Stimulated activated CD8-positive, alpha-beta memory T cell treated with anti-CD3 and anti-CD28 coated beads, Interleukin-15, amount 100 ng/mL, for 1 hour (primary cell): ENCODE measurements around the gene AKAP17A.
"Not testable (repeated sequence)": the region's sequence is repeated elsewhere in the genome, so short reads cannot be mapped to it uniquely, and the experiment has no call there.

Experiments
- DNase-seq: peaks from one replicate; pipeline ENCODE4 v3.0.0-alpha.2; 2020; ENCODE audit warnings: low read depth

Gene AKAP17A

DNA sequence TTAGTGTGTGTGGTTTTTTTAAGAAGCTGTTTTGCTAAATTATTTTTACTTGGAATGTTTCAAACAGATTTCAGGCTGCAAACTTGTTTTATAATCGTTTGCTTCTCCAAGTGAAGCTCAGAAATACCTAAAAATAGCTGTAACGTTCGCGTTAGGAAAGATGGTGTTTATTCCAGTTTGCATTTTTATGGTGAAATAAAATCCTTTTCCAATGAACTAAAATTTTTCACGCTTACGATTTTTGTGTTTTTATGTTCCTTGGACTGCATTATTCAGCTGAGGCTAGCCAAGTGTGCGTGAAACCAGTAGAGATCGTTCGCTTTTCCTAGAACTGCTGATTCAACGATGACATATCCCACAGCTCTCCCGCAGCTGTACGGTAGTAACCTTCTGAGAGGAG, 10.9 kb downstream of the AKAP17A start:
- DNase-seq, result no peak

DNA sequence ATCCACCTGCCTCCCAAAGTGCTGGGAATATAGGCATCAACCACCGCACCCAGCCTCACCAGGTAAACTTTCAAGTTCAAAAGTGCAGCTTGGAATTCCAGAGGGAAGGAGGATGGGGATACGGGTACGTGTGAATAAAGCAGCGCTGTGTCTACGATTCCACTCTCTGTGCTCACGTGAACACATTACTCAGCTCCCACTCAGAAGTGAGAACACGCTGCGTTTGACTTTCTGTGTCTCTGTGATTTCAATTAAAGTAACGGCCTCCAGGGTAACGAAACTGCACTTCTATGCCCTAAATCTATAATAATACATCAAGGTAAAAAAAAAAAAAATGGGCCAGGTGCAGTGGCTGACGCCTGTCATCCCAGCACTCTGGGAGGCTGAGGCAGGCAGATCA, 15.1 kb downstream of the AKAP17A start:
- DNase-seq, result no peak

DNA sequence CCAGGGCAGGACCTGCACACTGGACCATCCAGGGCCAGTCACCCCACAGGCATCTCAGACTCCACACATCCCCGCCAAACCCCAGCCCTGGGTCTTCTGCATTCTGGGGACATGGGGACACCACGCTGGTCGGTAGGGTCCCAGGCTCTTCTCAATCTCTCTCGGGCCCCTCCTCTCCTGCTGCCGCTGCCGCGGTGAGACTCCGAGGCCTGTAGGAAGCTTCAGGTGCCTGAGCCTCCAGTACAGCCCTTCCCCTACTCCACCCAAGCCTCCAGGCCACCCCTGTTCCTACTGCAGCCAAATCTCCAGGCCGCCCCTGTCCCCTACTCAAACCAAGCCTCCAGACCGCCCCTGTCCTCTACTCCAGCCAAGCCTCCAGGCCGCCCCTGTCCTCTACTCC, 17.9 kb downstream of the AKAP17A start:
- no peak for DNase-seq

DNA sequence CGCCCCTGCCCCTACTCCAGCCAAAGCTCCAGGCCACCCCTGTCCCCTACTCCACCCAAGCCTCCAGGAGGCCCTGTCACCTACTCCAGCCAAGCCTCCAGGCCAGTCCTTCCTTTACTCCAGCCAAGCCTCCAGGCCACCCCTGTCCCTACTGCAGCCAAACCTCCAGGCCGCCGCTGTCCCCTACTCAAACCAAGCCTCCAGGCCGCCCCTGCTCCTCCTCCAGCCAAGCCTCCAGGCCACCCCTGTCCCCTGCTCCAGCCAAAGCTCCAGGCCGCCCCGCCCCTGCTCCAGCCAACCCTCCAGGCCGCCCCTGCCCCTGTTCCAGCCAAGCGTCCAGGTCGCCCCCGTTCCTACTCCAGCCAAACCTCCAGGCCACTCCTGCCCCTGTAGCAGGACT, 18.4 kb downstream of the AKAP17A start:
- no peak for DNase-seq

DNA sequence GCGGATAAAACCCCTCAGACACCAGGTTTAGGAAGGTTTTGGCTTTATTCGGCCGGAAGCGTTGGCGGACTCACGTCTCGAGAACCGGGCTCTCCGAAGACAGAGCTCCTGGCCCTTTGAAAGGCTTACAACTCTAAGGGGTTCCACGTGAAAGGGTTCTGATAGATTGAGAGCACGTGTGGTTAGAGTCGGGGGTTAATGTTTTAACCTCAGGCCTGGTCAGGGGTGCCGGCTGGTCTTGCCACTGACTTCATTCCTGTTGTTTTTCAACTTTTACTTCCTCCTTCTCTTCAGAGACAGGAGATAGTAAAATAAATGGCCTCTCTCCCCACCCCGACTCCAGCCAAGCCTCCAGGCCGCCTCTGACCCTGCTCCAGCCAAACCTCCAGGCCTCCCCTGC, 18.8 kb downstream of the AKAP17A start:
- DNase-seq, result no peak

DNA sequence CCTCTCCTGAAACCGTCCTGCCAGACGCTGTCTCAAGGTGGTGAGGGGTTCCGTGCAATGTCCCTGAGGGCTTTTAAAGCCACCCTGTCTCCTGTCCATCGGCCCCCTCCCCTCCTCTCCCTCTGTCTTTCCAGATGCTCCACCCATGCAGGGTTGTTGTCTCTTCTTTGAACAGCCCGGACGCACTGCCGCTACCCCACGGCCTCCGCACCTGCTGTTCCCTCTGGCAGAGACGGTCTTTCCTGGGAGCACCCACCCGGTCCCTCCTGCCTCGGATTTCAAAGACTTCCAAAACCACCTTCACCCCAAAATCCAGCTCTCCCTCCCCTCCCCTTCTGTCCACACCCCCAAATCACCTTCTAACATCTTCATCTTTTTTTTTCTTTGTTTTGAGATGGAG, 19.3 kb downstream of the AKAP17A start:
- DNase-seq, result no peak

DNA sequence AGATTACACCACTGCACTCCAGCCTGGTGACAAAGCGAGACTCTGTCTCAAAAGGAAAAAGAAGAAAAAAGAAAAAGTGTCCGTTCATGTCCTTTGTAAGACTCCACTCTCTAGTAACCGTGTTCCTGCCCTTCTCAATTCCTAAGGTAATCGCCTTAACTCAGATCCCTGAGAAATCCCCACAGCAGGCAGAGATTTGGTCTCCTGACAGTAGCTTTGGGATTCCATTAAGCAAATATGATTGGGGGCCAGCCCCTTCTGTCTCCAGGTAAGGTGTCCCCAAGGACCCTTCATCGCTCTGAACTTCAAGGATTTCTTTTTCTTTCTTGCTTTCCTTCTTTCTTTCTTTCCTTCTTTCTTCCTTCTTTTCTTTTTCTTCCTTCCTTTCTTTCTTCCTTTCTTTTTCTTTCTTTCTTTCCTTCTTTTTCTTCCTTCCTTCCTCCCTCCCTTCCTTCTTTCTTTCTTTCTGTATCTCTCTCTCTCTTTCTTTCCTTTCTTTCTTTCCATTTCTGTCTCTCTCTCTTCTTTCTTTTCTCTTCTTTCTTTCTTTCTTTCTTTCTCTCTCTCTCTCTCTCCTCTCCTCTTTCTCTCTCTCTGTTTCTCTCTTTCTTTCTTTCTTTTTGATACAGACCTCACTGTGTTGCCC, 21.4 kb downstream of the AKAP17A start:
- no peak for DNase-seq

DNA sequence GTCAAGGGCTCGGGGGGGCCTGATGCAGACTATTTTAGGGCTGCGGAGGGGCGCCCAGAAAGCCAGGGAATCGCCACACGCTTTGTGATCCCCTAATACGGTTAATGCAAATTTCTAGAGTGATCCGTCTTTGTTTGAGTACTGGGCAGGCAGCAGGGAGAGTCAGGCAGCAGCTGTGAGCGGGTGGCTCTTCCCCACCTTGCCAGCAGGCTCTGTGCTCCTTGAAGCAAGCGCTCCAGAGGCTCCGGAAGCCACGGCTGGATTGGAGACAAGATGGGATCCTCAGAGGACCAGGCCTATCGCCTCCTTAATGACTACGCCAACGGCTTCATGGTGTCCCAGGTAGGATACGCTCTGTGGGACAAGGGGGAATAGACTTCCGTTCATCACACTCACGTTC, 23.5 kb downstream of the AKAP17A start, which contains the start of gene ASMT:
TSS of gene ASMT (plus strand) at position 133 of the 400 bp plus-strand sequence. CDS start at position 274, 141 bp downstream.
- no peak for DNase-seq

DNA sequence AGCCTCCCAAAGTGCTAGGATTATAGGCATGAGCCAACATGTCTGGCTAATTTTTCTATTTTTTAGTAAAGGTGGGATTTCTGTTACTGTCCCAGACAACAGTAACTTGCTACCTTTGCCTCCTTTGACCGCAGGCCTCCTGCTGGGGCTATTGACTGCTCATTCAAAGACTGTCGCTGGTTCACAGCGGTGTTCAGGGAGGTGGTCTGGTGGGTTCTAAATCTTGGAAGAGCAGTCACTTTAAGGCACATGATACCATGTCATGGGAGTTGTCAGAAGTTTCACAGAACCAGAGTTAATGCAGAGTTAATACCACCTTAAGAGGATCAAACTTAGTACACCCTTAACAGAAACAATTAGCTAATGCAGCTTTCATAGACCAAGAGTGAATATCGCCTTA, 27.3 kb downstream of the AKAP17A start:
- DNase-seq, result no peak

DNA sequence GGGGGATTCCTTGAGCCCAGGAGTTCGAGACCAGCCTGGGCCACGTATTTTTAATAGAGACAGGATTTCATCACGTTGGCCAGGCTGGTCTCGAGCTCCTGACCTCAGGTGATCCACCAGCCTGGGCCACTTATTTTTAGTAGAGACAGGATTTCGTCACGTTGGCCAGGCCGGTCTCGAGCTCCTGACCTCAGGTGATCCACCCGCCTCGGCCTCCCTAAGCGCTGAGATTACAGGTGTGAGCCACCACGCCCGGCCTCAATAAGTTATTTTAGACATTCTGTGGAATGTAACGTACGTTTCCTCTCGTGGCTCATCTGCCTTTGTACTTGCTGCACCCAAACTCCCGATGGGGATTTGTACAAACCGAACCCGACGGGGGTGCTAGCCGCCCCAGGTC, 32.3 kb downstream of the AKAP17A start:
- no peak for DNase-seq

DNA sequence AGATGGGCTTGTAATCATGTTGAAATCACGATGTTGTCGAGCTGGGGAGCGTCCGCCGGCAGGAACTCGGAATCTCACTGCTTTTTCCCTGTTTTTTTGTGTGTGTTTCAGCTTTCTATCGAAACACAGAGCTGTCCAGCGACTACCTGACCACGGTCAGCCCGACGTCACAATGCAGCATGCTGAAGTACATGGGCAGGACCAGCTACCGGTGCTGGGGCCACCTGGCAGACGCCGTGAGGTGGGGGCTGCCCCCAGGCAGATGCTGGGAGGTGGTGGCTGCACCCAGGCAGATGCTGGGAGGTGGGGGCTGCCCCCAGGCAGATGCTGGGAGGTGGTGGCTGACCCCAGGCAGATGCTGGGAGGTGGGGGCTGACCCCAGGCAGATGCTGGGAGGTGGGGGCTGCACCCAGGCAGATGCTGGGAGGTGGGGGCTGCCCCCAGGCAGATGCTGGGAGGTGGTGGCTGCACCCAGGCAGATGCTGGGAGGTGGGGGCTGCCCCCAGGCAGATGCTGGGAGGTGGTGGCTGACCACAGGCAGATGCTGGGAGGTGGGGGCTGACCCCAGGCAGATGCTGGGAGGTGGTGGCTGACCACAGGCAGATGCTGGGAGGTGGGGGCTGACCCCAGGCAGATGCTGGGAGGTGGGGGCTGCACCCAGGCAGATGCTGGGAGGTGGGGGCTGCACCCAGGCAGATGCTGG, 32.9 kb downstream of the AKAP17A start:
- not testable (repeated sequence) for DNase-seq

DNA sequence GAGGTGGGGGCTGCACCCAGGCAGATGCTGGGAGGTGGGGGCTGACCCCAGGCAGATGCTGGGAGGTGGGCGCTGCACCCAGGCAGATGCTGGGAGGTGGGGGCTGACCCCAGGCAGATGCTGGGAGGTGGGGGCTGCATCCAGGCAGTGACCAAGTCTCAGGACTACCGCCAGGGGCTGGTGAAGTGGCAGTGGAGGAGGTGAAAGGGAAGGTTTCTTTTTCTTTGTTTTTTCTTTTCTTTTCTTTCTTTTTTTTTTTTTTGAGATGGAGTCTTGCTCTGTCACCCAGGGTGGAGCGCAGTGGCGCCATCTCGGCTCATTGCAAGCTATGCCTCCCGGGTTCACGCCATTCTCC, 33.4 kb downstream of the AKAP17A start:
- not testable (repeated sequence) for DNase-seq

DNA sequence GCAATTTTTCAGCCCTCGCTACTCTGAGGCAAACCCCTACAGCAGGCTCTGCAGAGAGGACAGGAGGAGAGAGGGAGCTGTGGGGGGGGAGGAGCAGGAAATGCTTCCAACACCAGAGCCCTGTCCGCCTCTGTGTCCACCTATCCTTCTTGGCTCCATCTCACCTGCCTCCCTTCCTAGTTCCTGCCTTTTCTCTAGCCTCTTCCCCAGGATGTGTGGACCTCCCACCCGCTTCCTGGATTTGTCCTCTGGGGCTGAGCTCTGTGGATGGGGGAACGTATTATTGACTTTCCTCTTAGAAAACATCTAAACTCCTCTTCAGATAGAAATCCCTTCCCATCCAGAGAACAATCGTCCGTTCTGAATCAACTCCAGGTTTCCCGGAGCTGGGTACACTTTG, 37.8 kb downstream of the AKAP17A start:
- no peak for DNase-seq

DNA sequence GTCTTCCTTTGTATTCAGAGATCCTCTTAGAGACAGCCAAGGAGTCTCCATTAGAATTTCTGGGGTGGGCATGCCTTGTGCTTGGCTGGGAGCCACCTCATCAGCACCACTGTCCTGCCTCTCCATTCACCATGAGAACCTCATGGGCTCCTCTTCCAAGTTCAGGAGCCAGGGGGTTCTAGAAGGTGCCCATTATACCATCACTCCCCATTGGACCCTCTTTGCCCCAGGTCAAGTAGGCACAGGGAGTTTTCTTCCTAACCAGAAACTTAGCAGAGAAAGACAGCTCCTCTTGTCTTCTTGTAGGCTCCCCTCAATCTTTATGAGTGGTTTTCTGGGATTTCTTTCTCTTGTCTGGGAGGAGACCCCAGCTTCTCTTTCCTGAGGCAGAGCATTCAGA, 54.6 kb downstream of the AKAP17A start:
- no peak for DNase-seq

DNA sequence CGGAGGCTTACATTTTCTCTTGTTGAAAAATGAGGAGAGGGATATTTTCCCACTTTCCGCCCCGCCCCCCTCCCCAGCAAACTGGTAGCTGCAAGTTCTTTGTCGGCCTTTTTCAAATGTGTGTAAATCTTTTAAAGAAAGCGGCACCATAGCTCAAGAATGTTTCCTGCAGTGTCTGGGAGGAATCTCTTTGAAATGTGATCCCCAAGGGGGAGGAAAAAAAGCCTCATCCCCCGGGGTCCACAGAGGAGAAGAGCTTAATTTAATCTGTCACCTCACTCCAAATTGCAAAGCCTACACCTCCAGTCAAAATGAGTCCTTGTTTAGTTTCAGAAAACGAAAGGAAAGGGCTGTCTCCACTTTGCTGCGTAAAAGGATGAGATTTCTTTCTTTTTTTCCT, 58.2 kb downstream of the AKAP17A start:
- DNase-seq, result no peak
